H1 (cell line): ENCODE results near the gene PEPD. TPM values are rescaled to one million over a fixed set of nuclear protein-coding genes. Genes with fewer than 3 reads are reported as not detected.

Experiments
- EGR1 ChIP-seq: IDR thresholded peaks from 2 replicates; pipeline ENCODE4 v1.6.1; 2011; ENCODE audit warnings: low read depth, low read length, borderline replicate concordance
- FOSL1 ChIP-seq: IDR thresholded peaks from 2 replicates; pipeline ENCODE4 v1.6.1; 2011; ENCODE audit warnings: mild to moderate bottlenecking, low read depth, low read length, moderate library complexity; ENCODE audit not compliant: insufficient read depth
- GABPA ChIP-seq: IDR thresholded peaks from 2 replicates; pipeline ENCODE4 v1.6.1; 2011; ENCODE audit warnings: mild to moderate bottlenecking, low read length, moderate library complexity, borderline replicate concordance; ENCODE audit not compliant: insufficient read depth
- HDAC6 ChIP-seq: IDR thresholded peaks from one replicate; pipeline ENCODE4 v1.7.1; 2012; ENCODE audit warnings: low read depth, mild to moderate bottlenecking, inconsistent platforms, low read length, moderate library complexity
- JUND ChIP-seq: IDR thresholded peaks from 2 replicates; pipeline ENCODE4 v1.6.1; 2011; ENCODE audit warnings: mild to moderate bottlenecking, improper control_type of control experiment, low read length
- KDM4A ChIP-seq: IDR thresholded peaks from one replicate; pipeline ENCODE4 v1.7.1; 2012; ENCODE audit warnings: low read depth, mild to moderate bottlenecking, moderate library complexity, low read length, inconsistent platforms; ENCODE audit not compliant: severe bottlenecking
- RAD21 ChIP-seq, 2 experiments: IDR thresholded peaks in 1 of 2; conservative IDR thresholded peaks in 1 of 2; 2 replicates each; pipeline ENCODE4 v1.6.1; 2011; ENCODE audit warnings: low read depth in 2 of 2, low read length in 2 of 2, improper control_type of control experiment in 1 of 2, inconsistent platforms in 1 of 2, mild to moderate bottlenecking in 1 of 2, moderate library complexity in 1 of 2
- SP4 ChIP-seq: IDR thresholded peaks from 2 replicates; pipeline ENCODE4 v1.6.1; 2012; ENCODE audit warnings: low read length, inconsistent platforms
- TBP ChIP-seq: IDR thresholded peaks from 2 replicates; pipeline ENCODE4 v1.6.1; 2011; ENCODE audit warnings: low read depth, low read length, improper control_type of control experiment
- ZNF274 ChIP-seq: IDR thresholded peaks from 2 replicates; pipeline ENCODE4 v1.7.0; 2012; ENCODE audit warnings: low read length, borderline replicate concordance; ENCODE audit errors: extremely low read depth
- polyA plus RNA-seq, 7 experiments: library from polyadenylated mRNA; depleted of rRNA in 3 of 7; stranded (reverse) in 5 of 7; unstranded in 2 of 7; fragments of >200 nt in 5 of 7; fragments of 200-250 nt in 2 of 7; gene quantifications; 1 replicate in 5 of 7; 2 replicates in 1 of 7; 4 replicates in 1 of 7; pipeline versions ENCODE4 v1.2.1 to v1.2.3, GENCODE V29; 2011 to 2013; ENCODE audit warnings: missing spikeins in 2 of 7, mixed read lengths in 2 of 7
- total RNA-seq: library from RNA; stranded (reverse); fragmentation: NEBNext Ultra II Directional; extraction: Animal tissue kit (Norgen Biotek cat#: 25700); gene quantifications from 2 replicates; pipeline ENCODE4 v1.2.1, GENCODE V29; 2021

PEPD gene
- total and polyA plus RNA-seq, 2 of the 8 experiments (the other 6 are each of a cell fraction or from before 2014, with no cell fraction given), result 84.1 to 178 TPM

GRCh38 chr19:33453265-33453664, 68.3 kb downstream of the PEPD start (continued):
- TF ChIP-seq KDM4A, result no peak
- TF ChIP-seq ZNF274, result no peak
- TF ChIP-seq JUND, result no peak
- TF ChIP-seq GABPA, result no peak
- TF ChIP-seq HDAC6, result no peak
- no peak for TF ChIP-seq RAD21 (IDR thresholded peaks at IDR 0.05 in 1 of 2, conservative IDR thresholded peaks at IDR 0.05 in 1 of 2; ENCODE audit: low read depth in 2 of 2, low read length in 2 of 2)
- no peak for TF ChIP-seq TBP
- TF ChIP-seq EGR1, result no peak
- TF ChIP-seq FOSL1, result no peak
- no peak for TF ChIP-seq SP4
- TF ChIP-seq, all 59 proteins: peak for 0
